Epithelial cell of proximal tubule (primary cell): ENCODE measurements around the gene ARIH1. TPM values are rescaled to one million over a fixed set of nuclear protein-coding genes. Genes with fewer than 3 reads are reported as not detected.

Experiments used
- DNase-seq: peaks from one replicate; pipeline ENCODE4 v3.0.0-alpha.2; 2011; ENCODE audit warnings: low read depth
- H3K4me3 ChIP-seq: 2 replicates; pipeline ENCODE4 v1.5.1; 2011; ENCODE audit warnings: low read depth, mild to moderate bottlenecking, low read length
- total RNA-seq: library from RNA; depleted of rRNA; stranded (reverse); fragments of >200 nt; gene quantifications from 2 replicates; pipeline ENCODE4 v1.2.3, GENCODE V29; 2015
- TF ChIP-seq, protein P1 (sequence below): conservative IDR thresholded peaks from 2 replicates; pipeline ENCODE4 v1.5.1; 2012; ENCODE audit warnings: low read depth, mild to moderate bottlenecking, low read length

ARIH1 gene
- total RNA-seq, 1 donor from 2014 or later, result 29.3 TPM

- DNase-seq, result no peak
- TF ChIP-seq, protein P1, sequence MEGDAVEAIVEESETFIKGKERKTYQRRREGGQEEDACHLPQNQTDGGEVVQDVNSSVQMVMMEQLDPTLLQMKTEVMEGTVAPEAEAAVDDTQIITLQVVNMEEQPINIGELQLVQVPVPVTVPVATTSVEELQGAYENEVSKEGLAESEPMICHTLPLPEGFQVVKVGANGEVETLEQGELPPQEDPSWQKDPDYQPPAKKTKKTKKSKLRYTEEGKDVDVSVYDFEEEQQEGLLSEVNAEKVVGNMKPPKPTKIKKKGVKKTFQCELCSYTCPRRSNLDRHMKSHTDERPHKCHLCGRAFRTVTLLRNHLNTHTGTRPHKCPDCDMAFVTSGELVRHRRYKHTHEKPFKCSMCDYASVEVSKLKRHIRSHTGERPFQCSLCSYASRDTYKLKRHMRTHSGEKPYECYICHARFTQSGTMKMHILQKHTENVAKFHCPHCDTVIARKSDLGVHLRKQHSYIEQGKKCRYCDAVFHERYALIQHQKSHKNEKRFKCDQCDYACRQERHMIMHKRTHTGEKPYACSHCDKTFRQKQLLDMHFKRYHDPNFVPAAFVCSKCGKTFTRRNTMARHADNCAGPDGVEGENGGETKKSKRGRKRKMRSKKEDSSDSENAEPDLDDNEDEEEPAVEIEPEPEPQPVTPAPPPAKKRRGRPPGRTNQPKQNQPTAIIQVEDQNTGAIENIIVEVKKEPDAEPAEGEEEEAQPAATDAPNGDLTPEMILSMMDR, result no peak
- H3K4me3 ChIP-seq, result no peak overlapping the region
Observed at GRCh38 chr15:72496783-72497182, 22.7 kb downstream of the ARIH1 start.

GRCh38 chr15:72497402-72497801 is 23.3 kb downstream of the ARIH1 start:
- TF ChIP-seq, protein P1, result no peak
- no peak for DNase-seq

DNA sequence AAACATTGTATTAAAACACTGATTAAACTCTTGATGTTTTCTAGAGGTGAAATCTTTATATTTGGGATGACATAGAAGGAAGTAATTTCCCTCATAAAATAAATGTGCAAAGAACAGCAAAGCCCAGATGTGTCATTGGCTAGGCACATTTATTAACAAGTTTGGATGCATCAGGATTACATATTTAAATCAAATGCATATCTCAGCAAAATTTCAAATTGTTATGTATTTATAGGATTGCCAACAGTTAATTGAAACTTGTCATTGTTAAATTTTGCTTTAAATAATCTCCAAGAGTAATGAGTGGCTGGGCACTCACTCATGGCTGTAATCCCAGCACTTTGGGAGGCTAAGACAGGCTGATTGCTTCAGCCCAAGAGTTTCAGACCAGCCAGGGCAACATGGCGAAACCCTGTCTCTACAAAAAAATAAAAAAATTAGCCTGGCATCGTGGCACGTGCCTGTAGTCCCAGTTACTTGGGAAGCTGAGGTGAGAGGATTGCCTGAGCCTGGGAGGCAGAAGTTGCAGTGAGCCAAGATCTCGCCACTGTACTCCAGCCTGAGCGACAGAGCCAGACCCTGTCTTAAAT is 28.2 kb downstream of the ARIH1 start:
- TF ChIP-seq, protein P1, result no peak
- DNase-seq, result no peak

More at GRCh38 chr15:72497402-72497801, 23.3 kb downstream of the ARIH1 start:
- no peak overlapping the region for H3K4me3 ChIP-seq

GRCh38 chr15:72503147-72503546 is 29.0 kb downstream of the ARIH1 start:
- no peak for DNase-seq
- H3K4me3 ChIP-seq, result no peak overlapping the region
- TF ChIP-seq, protein P1, result no peak

More for the DNA sequence above, 28.2 kb downstream of the ARIH1 start:
- no peak overlapping the region for H3K4me3 ChIP-seq

DNA sequence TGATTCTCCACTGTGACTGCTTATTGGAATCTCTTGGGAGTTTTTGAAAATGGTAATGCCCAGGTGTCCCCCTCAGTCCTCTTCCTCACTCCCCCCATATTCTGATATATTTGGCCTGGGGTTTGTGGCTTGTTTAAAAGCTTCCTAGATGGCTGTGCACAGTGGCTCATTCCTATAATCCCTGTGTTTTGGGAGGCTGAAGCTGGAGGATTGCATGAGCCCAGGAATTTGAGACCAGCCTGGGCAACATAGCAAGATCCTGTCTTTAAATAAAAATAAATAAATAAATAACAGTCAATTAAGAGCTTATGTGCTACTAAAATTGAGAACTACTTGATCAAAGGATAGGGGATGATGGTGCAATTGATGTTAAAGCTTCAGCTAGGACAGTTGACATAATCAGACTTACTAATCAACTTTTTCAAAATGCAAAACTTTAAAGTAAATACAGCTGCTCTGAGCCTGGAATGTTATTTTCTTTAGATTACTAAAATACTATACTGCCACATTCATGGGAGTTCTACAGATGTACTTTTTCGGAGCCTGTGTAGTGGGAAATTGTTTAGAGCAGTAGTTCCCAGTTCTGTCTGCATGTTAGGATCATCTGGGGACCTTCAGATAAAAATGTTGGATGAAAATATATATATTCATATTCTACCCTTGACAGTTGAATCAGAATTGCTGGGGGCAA is 33.4 kb downstream of the ARIH1 start:
- TF ChIP-seq, protein P1, result no peak
- no peak for DNase-seq
- H3K4me3 ChIP-seq, result no peak overlapping the region

DNA sequence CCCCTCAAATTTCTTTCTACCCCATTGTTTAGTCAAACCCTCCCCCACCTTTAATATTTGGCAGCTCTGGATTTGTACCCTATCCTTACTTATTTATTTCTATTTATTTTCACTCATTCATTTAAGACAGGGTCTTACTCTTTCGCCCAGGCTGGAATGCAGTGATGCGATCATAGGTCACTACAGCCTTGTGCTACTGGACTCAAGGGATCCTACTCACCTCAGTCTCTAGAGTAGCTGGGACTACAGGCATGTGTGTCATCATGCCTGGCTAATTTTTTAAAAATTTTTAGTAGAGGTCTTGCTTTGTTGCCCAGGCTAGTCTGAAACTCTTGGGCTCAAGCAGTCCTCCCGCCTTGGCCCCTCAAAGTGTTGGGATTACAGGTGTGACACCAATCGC is 35.4 kb downstream of the ARIH1 start:
- H3K4me3 ChIP-seq, result no peak overlapping the region
- DNase-seq, result no peak
- TF ChIP-seq, protein P1, result no peak

DNA sequence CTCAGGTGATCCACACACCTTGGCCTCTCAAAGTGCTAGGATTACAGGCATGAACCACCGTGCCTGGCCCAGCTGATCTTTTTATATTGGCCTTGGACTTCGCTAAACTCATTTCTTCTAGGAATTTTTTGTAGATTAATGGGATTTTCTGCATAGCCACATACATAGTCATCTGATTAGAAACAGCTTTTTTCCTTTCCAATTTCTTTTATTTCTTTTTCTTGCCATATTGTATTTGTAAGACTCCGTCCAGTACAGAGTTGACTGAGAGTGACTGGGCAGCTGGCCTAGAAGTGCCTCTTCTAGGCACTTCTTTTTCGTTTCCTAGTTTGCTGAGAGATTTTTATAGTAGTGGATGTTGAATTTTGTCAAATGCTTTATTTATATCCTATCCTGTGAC is 37.4 kb downstream of the ARIH1 start:
- TF ChIP-seq, protein P1, result no peak
- DNase-seq, result no peak
- H3K4me3 ChIP-seq, result no peak overlapping the region
